HG03520 (cell line): ENCODE measurements around the gene UROC1.

ENCODE experiments used
- ATAC-seq: cut with Tn5 transposase; IDR thresholded peaks from one replicate; pipeline ENCODE4 v1.9.1; 2021; ENCODE audit warnings: mild to moderate bottlenecking, moderate library complexity; ENCODE audit not compliant: unreplicated experiment

The UROC1 gene

DNA sequence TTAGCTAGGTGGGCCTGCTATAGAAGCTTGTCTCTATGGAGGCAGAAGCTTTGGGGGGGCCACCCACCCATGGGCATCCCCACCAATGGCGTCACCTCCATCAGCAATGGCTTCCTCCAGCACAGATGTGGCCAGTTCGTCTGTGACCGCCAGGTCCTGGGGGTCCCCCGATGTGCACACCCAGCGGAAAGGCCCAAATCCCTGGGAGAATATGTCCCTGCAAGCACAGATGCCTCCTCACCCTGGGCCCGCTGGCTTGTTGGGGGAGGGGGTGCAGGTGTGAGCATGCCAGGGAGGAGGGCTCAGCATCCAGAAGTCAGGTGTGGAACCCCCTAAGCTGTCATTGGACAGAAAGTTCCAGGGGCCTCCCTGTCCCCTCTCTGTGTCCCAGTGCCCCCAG, 19.6 kb downstream of the UROC1 start:
- ATAC-seq = no peak

DNA sequence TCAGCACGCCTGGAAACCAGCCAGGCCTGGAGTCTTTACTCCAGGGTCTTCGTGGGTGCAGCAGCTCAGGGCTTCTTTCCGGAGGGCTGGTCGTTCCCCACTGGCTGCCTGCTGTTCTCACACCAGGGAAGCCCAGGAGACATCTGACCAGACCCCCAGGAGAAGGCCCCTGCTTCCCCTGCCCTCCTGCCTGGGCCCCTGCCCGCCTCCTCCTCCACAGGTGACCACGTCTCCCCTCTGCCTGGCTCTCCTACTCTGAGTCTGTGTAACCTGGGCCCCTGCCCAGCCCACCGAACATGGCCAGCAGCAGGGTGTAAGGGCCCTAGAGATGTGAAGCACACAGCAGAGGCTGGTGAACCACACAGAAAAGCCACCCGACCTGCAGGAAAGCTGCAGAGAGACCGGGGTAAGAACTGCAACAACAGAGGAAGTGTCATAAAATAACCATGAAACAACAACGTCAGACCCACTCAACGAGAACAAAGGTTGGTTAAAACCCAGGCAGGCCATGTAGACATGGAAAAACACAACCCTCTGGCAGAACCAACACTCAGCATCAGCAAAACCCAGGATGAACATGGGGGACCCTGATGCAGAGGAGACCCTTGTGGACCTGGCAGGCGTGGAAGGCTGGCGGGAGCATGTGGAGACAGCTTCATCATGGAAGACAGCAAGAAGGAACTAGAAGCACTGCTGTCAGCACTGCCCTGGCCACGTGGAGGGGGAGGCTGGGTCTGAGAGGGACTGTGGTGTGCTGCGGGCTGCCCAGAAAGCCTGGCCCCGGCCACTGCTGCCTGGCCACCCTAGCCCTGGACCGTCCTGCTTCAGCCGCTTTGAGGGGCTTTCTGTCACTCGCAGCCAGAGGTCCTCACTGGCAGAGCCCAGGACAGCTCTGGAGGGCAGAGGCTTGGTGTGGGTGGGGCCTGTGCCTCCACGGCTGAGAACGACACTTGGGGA, 20.4 kb downstream of the UROC1 start:
- no peak for ATAC-seq

DNA sequence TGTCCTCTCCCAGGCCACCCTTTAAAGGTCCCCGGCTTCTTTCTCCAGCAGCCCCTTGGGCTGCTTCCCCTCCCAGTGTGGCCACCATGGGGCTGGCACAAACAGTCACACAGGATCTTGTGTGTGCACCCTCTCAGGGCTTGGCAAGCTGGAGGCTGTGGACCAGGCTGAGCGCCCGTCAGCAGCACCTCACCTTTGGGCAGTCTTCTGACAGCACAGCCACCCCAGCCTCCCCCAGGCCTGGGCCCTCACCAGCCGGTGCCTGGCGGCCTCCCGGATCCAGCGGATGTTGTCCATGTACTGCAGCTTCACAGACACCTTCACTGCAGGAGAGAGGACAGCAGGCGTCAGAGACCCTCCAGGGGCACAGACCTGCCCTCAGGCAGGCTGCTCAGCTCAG, 21.8 kb downstream of the UROC1 start:
- ATAC-seq = no peak

DNA sequence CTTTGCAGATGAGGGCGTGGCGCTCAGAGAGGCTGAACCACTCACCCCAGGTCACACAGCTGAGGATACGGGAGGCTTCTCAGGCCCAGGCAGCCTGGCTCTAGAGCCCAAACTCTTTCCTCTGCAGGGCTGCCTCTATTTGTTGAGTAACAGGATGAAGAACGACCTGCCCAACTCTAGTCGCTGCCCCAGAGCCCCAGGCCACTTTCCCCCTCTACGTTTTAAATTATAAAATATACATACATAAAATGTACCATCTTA, 22.7 kb downstream of the UROC1 start:
- ATAC-seq = no peak

DNA sequence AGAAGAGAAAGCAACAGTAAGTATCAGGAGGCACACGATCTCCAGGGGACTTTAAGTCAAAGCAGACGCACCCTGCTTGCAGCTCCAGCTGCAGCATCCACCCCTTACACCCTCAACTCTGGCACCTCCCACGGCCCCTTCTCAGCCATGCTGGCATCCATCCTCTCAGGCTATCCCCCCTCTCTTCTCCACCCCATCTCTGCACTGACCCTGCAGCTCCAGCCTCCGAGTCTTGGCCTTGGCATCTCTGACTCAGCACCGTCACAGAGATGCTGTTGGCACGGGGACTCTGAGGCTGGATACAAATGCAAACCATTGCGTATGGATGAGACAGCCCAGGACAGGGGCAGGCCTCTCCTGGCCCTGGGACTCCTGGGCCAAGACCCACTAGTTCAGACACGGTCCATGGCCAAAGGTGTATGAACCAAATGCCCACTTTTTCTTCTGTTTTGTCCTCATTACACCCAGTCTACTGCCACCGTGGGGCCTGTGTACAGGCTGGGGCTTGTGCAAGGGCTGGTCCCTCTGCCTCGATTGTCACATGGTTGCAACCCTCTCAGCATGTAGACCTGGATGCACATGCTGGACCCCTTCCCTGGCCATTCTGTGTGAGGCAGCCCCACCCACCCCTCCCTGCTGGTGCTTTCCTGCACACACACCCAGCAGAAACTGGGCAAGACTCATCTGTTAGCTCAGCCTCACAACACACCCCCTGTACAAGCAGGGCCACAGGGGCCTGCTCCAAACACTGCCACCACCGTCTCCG, 23.2 kb downstream of the UROC1 start:
- ATAC-seq = no peak

DNA sequence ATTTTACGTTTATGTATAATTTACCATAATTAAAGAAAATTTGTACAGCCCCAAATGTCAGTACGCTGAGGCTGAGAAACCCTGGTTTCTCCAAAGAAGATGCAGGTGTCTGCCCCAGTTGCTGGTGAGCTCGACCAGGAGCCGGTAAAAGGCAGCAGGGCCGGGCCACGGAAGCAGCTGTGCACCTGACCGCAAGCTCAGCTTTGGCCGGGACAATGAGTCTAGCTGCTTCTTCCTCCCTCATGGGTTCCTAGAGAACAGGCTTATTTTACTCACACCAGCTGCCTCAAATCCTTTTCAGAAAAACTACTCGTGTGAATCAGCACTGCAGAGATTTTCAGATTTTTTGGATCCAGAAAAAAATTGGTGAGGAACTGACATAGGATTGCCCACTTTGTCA, 23.8 kb downstream of the UROC1 start:
- no peak for ATAC-seq

DNA sequence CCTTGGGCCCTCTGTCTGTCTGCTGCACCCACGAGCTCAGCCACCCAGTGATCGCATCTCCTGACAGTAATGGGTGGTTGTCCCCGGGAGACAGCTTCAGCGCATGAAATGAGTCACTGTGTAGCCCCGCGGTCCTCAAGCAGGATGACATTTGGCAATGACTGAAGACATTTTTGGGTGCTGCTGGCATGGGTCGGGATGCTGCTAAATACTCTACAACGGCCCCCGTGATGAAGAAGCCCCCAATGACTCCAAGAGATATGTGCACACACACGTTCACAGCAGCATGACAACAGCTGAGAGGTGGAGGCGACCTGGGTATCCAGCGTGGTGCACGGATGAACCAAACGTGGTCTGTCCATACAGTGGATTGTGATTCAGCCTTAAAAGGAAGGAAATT, 24.5 kb downstream of the UROC1 start:
- ATAC-seq = no peak

DNA sequence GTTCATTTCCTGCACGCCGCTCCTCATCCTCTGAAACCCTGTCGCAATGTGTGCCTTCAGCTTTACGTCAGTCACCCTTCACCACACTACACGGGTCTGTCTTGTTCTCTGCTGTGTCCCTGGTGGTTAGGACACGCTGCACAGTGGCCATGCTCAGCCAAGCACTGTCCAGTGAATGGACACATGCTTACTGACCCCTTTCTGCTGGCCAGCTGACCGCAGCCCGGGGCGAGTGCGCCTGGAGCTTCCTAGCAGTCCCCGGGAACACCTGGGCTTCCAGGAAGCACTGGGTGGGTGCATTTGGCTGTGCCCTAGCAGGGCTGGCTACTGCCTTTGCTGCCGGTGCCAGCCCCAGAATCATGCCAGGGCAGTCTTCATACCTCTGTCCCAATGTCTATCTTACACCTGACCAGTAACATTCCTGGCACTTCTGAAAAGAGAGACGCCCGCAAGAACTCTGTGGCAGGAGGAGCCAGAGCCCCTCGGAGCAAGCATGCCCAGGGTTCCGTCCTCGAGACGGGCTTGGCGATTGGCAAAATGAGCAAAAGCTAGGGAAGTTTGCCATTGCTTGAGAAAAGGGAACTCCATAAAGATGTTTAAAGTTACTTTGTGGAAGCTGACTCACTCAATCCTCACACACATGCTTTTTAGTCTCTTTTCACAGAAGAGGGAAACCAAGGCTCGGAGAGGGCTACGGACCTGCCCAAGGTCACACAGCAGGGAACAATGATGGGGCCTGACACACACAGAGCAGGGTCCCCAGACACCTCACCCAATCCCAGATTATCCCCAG, 26.2 kb downstream of the UROC1 start:
- ATAC-seq = no peak

DNA sequence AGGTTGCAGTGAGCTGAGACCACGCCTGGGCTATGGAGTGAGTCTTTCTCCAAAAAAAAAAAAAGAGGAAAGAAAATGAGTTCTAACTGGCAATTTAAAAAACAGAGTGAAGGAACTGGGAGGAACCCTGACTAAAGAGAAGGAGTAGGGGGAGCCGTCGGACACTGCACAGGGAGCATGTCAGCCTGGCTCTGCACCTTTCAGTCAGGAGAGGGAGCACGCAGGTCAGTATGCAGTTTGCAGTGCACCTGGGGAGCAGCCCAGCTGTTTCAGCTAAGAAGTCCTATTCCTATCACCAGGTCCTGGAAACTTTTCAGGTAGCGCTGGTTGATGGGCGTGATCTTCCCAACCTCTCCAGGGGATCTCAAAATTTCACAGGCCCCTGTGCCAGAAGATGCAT, 27.0 kb downstream of the UROC1 start:
- no peak for ATAC-seq

DNA sequence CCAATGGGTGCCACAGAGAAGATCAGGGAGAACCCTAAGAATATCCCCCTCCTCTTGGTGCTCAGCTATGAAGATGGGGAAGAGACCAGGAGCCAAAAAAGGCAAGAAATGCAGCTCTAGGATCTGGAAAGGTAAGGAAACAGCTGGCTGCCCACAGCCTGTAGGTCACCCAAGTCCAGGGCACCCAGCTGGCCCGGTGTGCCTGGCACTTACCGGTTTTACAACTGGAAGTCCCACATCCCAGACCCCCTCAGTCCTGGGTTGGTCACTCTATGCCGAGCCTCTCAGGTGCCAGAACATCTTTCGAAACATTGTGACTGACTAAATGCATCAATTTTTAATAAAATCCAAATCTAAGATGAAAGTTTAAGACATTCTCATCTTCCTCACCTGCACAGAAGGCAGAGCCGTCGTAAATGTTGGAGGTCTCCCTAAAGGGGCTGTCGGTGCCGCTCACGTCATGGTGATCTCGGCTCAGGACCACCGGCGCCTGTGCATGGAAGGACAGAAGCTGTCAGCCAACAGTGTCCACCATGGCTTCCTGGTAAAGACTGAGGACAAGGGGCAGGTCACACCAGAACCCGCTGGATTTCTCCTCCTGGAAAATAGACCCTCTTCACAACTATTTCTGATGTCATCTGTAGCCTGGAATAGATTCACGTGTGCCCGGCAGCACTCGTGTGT, 28.5 kb downstream of the UROC1 start:
- no peak for ATAC-seq

DNA sequence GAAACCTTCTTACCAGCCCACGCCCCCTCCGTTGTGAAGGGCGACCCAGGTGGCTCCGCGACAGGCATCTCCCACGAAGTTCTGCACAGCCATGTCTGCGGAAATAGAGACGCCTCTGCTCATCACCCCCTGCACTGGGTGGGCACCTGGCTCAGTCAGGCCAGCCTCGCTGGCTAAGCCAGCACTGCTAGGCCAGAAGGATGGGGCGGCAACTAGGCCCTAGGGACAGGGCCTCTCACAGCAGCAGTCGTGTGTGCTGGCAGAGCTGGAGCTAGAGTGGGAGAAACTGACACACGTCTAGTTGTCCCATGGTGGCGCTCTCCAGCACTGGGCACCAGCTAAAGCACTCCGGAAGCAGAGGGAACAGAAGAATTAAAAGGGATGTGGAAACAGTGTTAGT, 29.4 kb downstream of the UROC1 start:
- ATAC-seq = no peak

DNA sequence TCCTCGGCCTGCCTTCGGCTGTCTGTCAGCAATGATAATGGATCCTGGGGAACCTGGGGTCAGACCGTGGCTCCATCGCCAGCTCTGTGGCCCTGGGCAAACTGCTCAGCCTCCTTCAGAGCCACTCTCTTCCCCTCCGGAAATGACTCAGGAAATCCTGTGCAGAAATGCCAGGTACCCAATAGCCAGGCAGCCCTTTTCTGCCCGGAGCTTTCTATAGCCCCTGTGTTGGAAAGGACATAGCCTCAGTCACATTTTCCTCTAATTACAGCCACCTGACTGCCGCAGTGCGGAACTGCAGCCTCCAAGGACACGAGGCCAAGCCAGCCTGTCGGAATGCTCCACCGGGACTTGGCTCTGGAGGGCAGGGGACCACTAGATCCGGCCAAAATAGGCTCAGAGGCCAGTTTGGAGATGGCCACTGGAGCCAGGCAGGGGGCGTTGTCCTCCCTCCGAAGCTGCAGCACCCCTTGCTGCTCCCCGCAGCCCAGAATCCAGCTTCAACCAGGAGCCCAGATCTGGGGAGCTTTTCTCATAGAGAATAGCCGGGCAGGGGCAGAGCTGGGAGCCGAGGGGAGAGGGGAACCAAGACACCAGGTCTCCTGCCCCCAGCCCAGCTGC, 30.3 kb downstream of the UROC1 start:
- ATAC-seq = no peak

DNA sequence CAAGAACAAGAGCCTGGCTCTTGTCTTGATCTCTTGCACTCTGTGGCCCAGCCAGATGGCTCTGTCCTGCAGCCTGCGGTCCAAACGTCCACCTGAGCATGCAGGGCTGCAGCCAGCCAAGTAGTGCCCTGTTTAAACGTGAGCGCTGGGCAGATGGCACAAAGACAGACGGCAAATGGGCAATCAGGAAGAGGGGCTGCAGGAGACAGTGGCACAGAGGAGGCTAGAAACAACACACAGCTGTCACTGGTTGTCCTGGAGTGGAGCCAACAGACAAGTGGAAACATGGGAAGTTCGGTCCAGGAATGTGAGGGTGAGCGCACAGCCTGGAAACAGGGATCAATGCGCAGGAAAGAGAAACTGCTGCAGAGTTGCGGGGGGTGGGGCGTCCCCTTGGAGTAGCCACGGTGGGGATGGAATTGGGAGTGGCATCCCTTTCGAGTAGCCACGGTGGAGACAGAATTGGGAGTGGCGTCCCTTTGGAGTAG, 31.2 kb downstream of the UROC1 start:
- ATAC-seq = no peak

DNA sequence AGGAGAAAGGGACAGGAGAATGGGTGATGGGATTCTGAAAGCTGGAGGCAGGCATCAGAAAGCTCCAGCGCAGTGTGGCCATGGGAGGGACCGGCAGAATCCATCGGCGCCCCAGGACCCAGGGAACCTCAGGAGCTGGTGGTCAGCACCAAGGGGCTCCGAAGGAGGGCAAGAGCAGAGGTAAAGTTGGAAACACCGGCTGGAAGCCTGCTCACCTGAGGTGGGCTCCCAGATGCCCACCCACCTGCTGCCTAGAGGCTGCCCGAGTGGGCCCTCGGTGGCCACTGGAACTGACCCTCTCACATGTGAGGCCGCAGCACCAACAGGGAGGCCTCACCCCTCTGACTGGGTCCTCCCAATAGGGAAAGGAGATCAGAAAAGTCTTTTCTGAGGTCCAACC, 31.6 kb downstream of the UROC1 start:
- no peak for ATAC-seq

DNA sequence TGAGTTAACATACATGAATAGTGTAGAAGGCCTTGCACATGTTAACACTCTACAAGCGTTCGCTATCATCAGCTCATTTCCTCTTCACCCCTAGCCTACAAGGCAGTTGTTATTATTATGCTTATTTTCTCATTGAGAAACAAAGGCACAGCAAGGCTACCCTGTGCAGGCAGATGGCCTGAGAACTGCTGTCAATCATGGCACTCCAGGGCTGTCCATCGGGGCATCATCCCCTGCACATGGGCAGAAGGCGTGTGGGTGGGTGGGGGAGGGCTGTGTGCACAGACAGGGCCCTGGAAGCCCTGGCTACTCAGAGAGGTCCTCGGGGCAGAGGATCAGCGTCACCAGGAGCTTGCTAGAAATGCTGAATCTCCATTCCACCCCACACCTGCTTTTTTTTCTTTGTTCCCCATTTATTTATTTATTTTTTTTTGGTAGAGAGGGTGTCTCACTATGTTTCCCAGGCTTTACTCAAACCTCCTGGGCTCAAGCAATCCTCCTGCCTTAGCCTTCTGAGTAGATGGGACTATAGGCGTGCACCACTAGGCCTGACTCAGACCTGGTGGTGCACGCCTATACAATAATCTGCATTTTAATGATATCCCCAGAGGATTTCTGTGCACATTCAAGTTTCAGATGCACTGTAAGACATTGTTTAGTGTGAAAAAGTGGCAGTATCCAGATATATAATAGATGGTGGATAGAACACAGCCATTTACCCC, 32.2 kb downstream of the UROC1 start:
- ATAC-seq = no peak

DNA sequence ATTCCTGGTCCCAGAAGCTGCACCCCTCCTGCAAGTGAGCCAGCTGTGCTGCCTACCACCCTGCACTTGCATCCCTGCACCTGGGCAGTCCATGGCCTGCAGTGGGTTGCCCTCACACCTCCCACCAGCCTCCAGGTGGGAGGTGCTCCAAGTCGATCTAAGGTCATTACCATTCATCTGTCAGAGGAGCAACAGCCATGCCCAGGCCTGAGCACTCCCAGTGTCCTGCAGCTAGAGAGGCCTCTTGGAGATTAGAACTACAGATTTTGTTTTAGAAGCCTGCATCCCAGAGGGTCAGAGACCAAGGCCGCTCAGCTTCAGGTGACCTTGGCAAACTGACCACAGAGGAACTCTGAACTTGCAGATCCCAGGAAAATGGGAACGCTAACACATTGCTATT, 32.9 kb downstream of the UROC1 start:
- ATAC-seq = no peak

DNA sequence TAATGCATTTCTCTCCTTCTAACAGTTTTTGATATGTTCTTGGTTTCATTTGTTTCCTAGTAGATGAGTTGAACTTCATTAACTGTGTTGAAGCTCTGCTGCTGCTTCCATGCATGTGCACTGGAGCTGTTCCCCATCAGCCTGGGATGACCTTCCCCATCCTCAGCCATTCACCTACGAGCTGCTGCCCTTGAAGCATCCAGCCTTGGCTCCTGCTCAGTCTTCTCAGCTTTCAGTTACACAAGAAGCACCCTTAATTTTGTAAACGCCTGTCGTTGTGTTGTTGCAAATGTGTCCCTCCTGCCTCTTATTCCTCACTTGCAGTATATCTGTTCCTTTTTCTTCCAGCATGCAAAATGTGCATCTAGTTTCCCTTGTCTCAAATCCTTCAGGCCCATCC, 33.4 kb downstream of the UROC1 start:
- no peak for ATAC-seq

DNA sequence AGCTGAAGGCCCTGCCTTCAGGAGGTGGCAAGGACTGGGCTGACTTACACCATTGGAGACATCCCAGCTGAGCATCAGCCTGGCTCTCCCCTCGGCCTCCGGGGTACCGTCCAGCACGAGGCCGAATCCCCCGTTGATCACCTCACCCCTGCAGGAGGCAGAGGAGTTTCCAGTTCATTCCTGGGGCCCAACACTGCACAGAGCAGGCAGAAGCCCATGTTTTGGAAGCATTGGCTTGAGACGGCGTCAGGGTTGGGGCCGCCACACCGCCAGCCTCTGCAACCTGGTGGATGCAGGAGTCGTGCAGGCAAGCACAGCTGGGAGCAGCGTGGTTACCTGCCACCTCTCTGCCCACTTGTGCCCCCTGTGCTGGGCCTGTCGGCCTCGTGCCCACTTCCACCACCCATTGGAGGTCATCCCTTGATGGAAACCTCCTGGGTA, 34.2 kb downstream of the UROC1 start:
- no peak for ATAC-seq

DNA sequence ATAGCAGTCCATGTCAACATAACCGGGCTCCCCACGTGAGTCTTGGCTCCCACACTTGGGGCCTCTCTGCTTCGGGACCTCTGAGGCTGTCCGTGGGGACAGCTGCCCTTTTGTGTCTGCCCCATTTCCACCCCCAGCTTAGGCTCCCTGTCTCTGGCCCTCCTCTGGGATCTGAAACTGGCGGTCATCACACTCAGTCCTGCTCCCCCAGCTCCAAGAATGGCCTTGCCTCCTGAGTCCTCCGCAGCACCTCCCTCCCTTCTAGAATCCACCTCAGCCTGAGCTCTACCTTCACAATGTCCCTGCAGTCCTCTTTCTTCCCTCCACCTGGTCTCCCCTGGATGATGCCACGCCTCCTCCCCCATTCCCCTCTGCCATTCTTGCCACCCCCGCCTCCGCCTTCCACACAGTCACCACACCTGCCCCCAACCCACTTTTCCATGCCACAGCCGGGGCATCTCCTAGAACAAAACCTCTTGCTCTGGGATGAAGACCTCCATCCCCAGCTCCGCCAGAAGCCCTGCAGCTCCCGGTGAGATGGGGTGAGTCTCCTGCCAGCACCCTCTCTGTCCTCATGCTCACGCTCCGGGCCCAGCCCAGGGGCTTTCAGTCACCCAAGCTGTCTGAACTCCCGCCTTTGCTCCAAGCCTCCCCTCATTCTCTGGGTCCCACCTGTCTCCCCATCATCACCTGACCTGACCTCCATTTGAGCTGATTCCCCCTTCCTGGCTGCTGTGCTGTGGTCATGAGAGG, 34.9 kb downstream of the UROC1 start:
- no peak for ATAC-seq
